Lower leg skin (tissue), 3 donors: ENCODE results near the gene TAOK3.

ENCODE experiments used
- POLR2A ChIP-seq, 2 donors: fragments of 450-650 bp; IDR thresholded peaks; one replicate each; pipeline ENCODE4 v1.6.1; 2016 to 2017; ENCODE audit warnings: antibody characterized with exemption in 2 of 2, mild to moderate bottlenecking in 1 of 2, moderate library complexity in 1 of 2
- TF ChIP-seq, protein P1 (sequence below), 3 donors: fragments of 450-650 bp; IDR thresholded peaks; one replicate each; pipeline ENCODE4 v1.5.1; 2016; ENCODE audit warnings: antibody characterized with exemption in 3 of 3, mild to moderate bottlenecking in 3 of 3, moderate library complexity in 2 of 3

DNA sequence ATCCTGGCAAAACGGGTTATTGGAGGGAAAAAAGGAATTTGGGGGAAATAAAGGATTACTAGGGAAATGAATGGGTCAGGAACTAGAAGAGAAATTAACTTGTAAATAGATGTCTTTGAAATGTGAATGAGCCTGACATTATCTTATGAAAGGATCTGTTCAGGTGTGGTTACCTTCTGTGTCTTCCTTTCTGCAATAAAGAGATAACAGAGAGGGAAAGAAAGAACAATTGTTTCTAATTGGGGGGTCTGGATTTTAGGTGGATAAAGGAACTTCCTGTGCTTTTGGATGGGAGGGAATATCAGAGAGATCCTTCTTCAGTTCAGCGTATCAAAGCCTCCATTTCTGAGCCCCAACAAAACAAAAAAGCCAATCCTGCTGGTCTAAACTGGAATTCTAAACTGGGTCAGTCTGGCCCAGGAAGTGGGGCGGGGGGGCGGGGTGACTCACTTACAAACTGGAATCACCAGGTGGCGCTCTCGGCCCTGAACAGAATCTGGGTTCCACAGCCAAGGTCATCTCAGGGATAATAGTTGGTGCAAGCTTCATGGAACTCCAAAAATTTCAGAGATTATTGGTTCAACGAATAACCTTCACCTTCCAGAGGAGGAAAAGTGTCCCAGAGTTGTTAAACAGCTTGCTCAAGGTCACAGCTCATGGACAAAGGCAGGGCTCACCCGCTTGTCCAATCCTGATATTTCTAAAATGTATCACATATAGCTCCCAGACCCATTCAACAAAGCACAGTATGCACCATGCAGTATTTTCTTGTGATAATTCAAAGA, 251.9 kb downstream of the TAOK3 start:
- TF ChIP-seq POLR2A (IDR thresholded peaks at IDR 0.05): no peak
- TF ChIP-seq, protein P1, sequence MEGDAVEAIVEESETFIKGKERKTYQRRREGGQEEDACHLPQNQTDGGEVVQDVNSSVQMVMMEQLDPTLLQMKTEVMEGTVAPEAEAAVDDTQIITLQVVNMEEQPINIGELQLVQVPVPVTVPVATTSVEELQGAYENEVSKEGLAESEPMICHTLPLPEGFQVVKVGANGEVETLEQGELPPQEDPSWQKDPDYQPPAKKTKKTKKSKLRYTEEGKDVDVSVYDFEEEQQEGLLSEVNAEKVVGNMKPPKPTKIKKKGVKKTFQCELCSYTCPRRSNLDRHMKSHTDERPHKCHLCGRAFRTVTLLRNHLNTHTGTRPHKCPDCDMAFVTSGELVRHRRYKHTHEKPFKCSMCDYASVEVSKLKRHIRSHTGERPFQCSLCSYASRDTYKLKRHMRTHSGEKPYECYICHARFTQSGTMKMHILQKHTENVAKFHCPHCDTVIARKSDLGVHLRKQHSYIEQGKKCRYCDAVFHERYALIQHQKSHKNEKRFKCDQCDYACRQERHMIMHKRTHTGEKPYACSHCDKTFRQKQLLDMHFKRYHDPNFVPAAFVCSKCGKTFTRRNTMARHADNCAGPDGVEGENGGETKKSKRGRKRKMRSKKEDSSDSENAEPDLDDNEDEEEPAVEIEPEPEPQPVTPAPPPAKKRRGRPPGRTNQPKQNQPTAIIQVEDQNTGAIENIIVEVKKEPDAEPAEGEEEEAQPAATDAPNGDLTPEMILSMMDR (IDR thresholded peaks at IDR 0.05): no peak
